WERI-Rb-1 (cell line): ENCODE results near the gene HPCAL1.
A peak's percentile ranks its signal among the peaks of the same experiment; 100 is the strongest.
"Not testable (repeated sequence)": the region's sequence is repeated elsewhere in the genome, so short reads cannot be mapped to it uniquely, and the experiment has no call there.

Source experiments
- DNase-seq: peaks from one replicate; pipeline ENCODE4 v3.0.0-alpha.2; 2020
- H3K27ac ChIP-seq: fragments of 250-450 bp; sonication (Bioruptor Pico); 2 replicates; pipeline ENCODE4 v1.5.1; 2020; ENCODE audit warnings: mild to moderate bottlenecking, moderate library complexity
- H3K27me3 ChIP-seq: fragments of 250-450 bp; sonication (Bioruptor Pico); 2 replicates; pipeline ENCODE4 v1.5.1; 2021; ENCODE audit warnings: mild to moderate bottlenecking, low read depth, moderate library complexity; ENCODE audit not compliant: insufficient read depth, severe bottlenecking
- H3K36me3 ChIP-seq: fragments of 250-450 bp; sonication (Bioruptor Pico); 2 replicates; pipeline ENCODE4 v1.5.1; 2020; ENCODE audit warnings: mild to moderate bottlenecking, moderate library complexity
- H3K4me3 ChIP-seq: 2 replicates; pipeline ENCODE4 v1.5.1; 2011; ENCODE audit warnings: low read depth, mild to moderate bottlenecking, control low read depth, low read length
- H3K9me3 ChIP-seq: fragments of 250-450 bp; sonication (Bioruptor Pico); 2 replicates; pipeline ENCODE4 v1.5.1; 2021; ENCODE audit warnings: mild to moderate bottlenecking, moderate library complexity; ENCODE audit not compliant: severe bottlenecking
- TF ChIP-seq, protein P1 (sequence below): IDR thresholded peaks from 2 replicates; pipeline ENCODE4 v1.5.1; 2011; ENCODE audit warnings: low read depth, mild to moderate bottlenecking, control low read depth, inconsistent platforms, low read length

The HPCAL1 gene

DNA sequence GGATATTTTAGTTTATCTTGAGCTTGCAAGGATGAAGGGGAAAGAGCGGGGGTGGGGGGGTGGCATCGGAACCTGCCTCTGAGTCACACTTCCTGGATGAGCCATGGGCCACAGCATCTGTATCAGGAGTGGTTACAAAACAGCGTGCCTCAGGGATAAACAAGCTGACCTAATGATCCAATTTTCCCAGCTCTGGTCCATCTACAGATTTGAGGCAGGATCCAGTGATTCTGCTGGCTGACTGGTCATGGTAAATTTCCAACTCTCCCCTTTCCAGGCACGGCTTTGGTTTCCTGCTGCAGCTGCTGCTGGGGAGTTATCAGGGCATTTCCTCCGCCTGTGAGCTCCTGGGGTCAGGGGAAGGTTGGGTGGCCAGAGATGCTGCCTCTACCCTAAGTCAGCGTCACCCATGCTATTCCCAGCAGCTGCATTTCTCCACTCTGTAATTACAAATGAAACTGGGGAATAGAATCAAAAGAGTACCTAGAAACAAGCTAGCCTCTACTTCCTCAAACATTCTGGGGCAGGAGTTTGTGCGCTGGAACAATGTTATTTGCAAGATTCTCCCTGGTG, 4.7 kb upstream of the HPCAL1 start:
- no peak overlapping the region for H3K27ac ChIP-seq

DNA sequence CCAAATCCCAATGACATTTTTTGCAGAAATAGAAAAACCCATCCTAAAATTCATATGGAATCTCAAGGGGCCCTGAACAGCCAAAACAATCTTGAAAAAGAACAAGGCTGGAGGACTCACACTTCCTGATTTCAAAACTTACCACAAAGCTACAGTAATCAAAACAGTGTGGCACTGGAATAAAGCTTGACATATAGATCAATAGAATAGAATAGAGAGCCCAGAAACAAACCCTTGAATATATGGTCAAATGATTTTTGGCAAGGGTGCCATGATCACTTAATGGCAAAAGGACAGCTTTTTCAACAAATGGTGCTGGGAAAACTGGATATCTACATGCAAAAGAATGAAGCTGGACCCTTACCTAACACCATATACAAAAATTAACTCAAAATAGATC, 3.9 kb upstream of the HPCAL1 start:
- not testable (repeated sequence) for H3K4me3 ChIP-seq, H3K27ac ChIP-seq
- peaks cover 19% of the 10 kb centered on the region for H3K9me3 ChIP-seq

More for the DNA sequence above, 4.7 kb upstream of the HPCAL1 start:
- H3K4me3 ChIP-seq: no peak overlapping the region
- TF ChIP-seq, protein P1, sequence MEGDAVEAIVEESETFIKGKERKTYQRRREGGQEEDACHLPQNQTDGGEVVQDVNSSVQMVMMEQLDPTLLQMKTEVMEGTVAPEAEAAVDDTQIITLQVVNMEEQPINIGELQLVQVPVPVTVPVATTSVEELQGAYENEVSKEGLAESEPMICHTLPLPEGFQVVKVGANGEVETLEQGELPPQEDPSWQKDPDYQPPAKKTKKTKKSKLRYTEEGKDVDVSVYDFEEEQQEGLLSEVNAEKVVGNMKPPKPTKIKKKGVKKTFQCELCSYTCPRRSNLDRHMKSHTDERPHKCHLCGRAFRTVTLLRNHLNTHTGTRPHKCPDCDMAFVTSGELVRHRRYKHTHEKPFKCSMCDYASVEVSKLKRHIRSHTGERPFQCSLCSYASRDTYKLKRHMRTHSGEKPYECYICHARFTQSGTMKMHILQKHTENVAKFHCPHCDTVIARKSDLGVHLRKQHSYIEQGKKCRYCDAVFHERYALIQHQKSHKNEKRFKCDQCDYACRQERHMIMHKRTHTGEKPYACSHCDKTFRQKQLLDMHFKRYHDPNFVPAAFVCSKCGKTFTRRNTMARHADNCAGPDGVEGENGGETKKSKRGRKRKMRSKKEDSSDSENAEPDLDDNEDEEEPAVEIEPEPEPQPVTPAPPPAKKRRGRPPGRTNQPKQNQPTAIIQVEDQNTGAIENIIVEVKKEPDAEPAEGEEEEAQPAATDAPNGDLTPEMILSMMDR: no peak
- no peaks in the 10 kb centered on the region; the same call in 1 of the 2 replicates for H3K36me3 ChIP-seq
- peaks cover 19% of the 10 kb centered on the region for H3K9me3 ChIP-seq
- H3K27me3 ChIP-seq: no peaks in the 10 kb centered on the region
- DNase-seq: no peak

DNA sequence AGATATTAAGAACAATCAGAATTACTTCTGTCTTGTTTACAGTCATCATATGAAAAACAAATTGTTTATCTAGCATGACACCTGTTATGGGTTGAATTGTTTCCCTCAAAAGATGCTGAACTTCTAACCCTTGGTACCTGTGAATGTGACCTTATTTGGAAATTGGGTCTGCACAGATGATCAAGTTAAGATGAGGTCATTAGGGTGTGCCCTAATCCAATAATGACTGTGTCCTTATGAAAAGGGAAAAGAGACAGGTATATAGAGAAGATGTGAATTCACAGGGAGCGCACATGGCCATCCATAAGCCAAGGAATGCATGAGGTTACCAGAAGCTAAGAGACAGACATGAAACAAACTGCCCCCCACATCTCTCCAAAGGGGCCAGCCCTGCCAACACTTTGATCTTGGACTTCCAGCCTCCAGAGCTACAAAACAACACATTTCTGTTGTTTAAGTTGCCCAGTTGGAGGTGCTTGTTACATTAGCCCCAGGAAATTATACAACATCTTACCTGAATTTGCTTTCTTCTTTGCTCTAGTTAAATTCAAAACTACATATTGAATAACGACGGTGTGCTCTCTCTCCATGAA, 2.3 kb upstream of the HPCAL1 start:
- H3K27ac ChIP-seq: no peak overlapping the region
- no peaks in the 10 kb centered on the region; the same call in 1 of the 2 replicates for H3K36me3 ChIP-seq
- H3K9me3 ChIP-seq: peaks cover 9% of the 10 kb centered on the region
- peaks cover 3% of the 10 kb centered on the region for H3K27me3 ChIP-seq
- TF ChIP-seq, protein P1: no peak
- H3K4me3 ChIP-seq: no peak overlapping the region
- DNase-seq: no peak

More for the DNA sequence above, 3.9 kb upstream of the HPCAL1 start:
- H3K27me3 ChIP-seq, H3K36me3 ChIP-seq, DNase-seq: not testable (repeated sequence)

DNA sequence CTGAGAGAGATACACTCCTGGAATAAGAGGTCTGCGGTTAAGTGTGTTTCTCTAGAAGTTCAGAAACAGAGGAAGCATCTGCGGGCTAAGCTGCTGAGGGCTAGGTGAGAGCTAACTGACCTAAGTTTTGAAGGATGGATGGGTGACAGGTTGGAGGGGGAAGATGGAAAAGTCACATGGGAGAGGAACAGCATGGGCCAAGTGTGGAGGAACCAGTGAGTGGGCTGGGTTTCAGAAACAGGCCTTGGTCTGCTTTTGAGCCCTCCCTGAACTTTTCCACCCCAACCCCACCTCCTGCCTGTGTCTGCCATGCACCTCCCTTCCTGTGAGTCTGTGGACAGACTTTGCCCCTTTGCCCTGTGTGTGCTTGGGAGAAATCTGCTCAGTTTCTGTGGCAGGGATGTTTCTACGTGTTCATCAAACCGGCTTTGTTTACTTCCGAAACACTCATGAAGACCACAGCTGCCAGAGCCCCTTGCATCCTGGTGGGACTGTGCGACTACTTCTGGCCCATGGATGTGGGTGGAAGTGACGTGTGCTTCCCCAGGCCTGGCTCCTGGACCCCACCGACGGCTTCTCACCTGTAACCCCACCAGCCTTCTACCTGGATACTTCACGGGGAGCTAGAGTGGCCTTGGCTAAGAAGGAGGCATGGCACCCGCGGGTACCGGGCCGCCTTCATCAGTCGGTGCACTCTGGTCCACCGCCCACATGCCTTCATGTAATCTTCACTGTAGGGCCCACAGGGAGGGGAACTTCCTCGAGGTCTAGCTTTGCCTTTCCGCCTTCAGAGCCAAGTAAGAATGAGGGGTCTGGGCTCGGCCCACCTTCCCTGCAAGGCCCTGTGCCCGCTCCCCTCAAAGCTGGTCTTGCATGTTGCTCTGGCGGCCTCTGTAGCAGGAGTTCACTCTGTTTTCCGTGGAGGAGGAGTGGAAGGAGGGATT, 1.4 kb upstream of the HPCAL1 start:
- no peak overlapping the region for H3K27ac ChIP-seq
- H3K36me3 ChIP-seq: no peaks in the 10 kb centered on the region; the same call in 1 of the 2 replicates
- peaks cover 3% of the 10 kb centered on the region for H3K27me3 ChIP-seq
- H3K9me3 ChIP-seq: peaks cover 9% of the 10 kb centered on the region
- TF ChIP-seq, protein P1: no peak
- no peak overlapping the region for H3K4me3 ChIP-seq
- DNase-seq: no peak

DNA sequence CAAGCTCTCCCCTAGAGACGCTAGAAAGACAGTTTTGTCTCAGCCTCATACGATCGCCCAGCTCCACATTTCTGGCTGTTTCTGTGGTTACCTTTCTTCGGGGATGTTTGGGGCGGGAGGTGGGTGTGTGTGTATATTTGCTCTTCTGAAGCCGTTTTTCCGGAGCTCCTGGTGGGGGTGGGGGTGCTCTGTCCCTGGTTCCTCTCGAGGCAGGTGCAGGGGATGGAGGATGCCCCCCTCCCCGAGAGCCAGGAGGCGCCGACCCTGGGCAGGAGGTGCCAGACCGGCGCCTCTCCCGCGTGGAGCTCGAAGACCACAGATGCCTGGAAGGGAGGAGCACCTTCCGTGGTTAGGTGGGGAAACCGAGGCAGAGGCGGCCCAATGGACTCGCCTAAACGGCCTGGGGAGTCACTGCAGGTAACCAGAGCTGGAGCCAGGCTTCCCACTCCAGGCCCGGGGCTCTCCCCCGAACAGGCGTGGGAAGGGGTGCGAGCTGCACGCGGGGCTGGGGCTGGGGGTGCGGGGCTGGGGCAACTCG, 694 bp upstream of the HPCAL1 start:
- peak overlapping the region; percentile 84 for H3K4me3 ChIP-seq
- peaks cover 3% of the 10 kb centered on the region for H3K27me3 ChIP-seq
- peaks cover 9% of the 10 kb centered on the region for H3K9me3 ChIP-seq
- no peak for DNase-seq
- H3K27ac ChIP-seq: peak overlapping the region; percentile 71
- TF ChIP-seq, protein P1: no peak
- no peaks in the 10 kb centered on the region; the same call in 1 of the 2 replicates for H3K36me3 ChIP-seq
